Gastroesophageal sphincter (tissue), 4 donors: Measurements from ENCODE around the gene MBOAT2. TPM values are rescaled to one million over a fixed set of nuclear protein-coding genes. Genes with fewer than 3 reads are reported as not detected.

Source experiments
- ATAC-seq: fragments of 150-250 bp; one replicate; pipeline ENCODE4 v1.9.1; 2016; ENCODE audit warnings: mild to moderate bottlenecking, moderate library complexity
- H3K27ac ChIP-seq, 4 donors: fragments of 200-600 bp; sonication (generic) in 3 of 4; 1 replicate in 3 of 4; 2 replicates in 1 of 4; pipeline ENCODE4 v1.5.1; 2016 to 2019
- H3K27me3 ChIP-seq: fragments of 200-600 bp; sonication (generic); one replicate; pipeline ENCODE4 v1.5.1; 2019
- H3K36me3 ChIP-seq, 2 donors: fragments of 200-600 bp; sonication (generic); one replicate each; pipeline ENCODE4 v1.5.1; 2019; ENCODE audit warnings: control low read depth in 1 of 2
- H3K4me1 ChIP-seq, 3 donors: fragments of 200-600 bp; sonication (generic); 1 replicate in 2 of 3; 2 replicates in 1 of 3; pipeline ENCODE4 v1.5.1; 2016 to 2019; ENCODE audit warnings: control low read depth in 2 of 3
- H3K4me3 ChIP-seq, 2 donors: fragments of 200-600 bp; sonication (generic); one replicate each; pipeline ENCODE4 v1.5.1; 2019; ENCODE audit warnings: mild to moderate bottlenecking in 1 of 2, moderate library complexity in 1 of 2
- H3K9me3 ChIP-seq, 3 donors: fragments of 200-600 bp; sonication (generic); one replicate each; pipeline ENCODE4 v1.5.1; 2017 to 2019; ENCODE audit warnings: control low read depth in 2 of 3
- CTCF ChIP-seq, 4 experiments: fragments of 200-600 bp in 2 of 4; fragments of 450-650 bp in 2 of 4; sonication (generic) in 1 of 4; IDR thresholded peaks; one replicate each; pipeline ENCODE4 v1.5.1; 2017 to 2019; ENCODE audit warnings: antibody characterized with exemption in 4 of 4, mild to moderate bottlenecking in 2 of 4, moderate library complexity in 2 of 4
- EP300 ChIP-seq: sonication (generic); formaldehyde crosslinking; IDR thresholded peaks from one replicate; pipeline ENCODE4 v1.6.1; 2017; ENCODE audit warnings: antibody characterized with exemption, mild to moderate bottlenecking
- POLR2A ChIP-seq, 2 donors: fragments of 450-650 bp; IDR thresholded peaks; one replicate each; pipeline ENCODE4 v1.6.1; 2017; ENCODE audit warnings: antibody characterized with exemption in 2 of 2, mild to moderate bottlenecking in 2 of 2, moderate library complexity in 1 of 2
- POLR2AphosphoS5 ChIP-seq: sonication (generic); formaldehyde crosslinking; IDR thresholded peaks from one replicate; pipeline ENCODE4 v1.6.1; 2017; ENCODE audit warnings: antibody characterized with exemption
- WGBS, 2 donors: methylation state at CpG; one replicate each; pipeline ENCODE4 v1.1.5; 2018; ENCODE audit warnings: low coverage in 1 of 2; 5-methylcytosine and 5-hydroxymethylcytosine counted together
- total RNA-seq, 4 donors: library from RNA; depleted of rRNA; stranded (reverse); fragments of >200 nt; gene quantifications; one replicate each; pipeline ENCODE4 v1.1.0, GENCODE V29; 2016

Gene MBOAT2
- total RNA-seq, 4 donors from 2014 or later = 21.0 to 27.0 (median 23.5) TPM

DNA sequence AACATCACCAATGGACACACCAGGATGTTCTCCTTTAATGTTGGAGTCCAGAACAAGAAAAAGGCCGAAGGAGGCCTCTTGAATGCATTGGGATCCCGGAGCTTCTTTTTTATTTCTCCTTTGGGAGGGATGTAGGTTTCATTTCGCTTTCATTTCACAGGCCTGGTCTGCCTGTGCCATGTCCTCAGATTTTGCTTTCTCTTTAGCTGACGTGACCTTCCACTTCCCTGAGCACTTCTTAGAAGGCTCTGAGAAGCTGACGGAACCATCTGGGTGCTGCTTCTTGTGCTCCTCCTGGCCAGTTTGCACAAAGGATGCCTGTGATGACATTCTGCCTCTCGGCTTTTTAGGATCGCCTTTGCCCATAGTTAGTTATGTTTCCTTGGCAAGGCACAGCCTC, 15.1 kb upstream of the MBOAT2 start:
- no peak for ATAC-seq
- H3K9me3 ChIP-seq = no peaks in the 10 kb centered on the region
- TF ChIP-seq EP300 (no peak), POLR2A (IDR thresholded peaks at IDR 0.05) (no peak), POLR2AphosphoS5 (no peak), CTCF (IDR thresholded peaks at IDR 0.05) (no peak)
- no peaks in the 10 kb centered on the region for H3K27me3 ChIP-seq
- no peak overlapping the region for H3K27ac ChIP-seq
- 64 to 75% methylated on average over 4 to 5 of the region's 7 CpGs for WGBS, 2 donors
- H3K4me3 ChIP-seq = no peak overlapping the region
- H3K36me3 ChIP-seq = no peaks in the 10 kb centered on the region
- H3K4me1 ChIP-seq = no peaks in the 10 kb centered on the region

GRCh38 chr2:9018109-9018508, 14.6 kb upstream of the MBOAT2 start:
- WGBS, 2 donors = 69 to 85% methylated on average over 3 of the region's 3 CpGs
- Histone ChIP-seq H3K9me3 (no peaks in the 10 kb centered on the region), H3K27me3 (no peaks in the 10 kb centered on the region), H3K4me1 (no peaks in the 10 kb centered on the region), H3K27ac (no peak overlapping the region), H3K4me3 (no peak overlapping the region), H3K36me3 (no peaks in the 10 kb centered on the region)
- TF ChIP-seq POLR2AphosphoS5 (no peak), POLR2A (IDR thresholded peaks at IDR 0.05) (no peak), EP300 (no peak), CTCF (IDR thresholded peaks at IDR 0.05) (no peak)
- ATAC-seq = no peak

- Histone ChIP-seq H3K9me3 (no peaks in the 10 kb centered on the region), H3K27ac (no peak overlapping the region), H3K27me3 (no peaks in the 10 kb centered on the region), H3K4me3 (no peak overlapping the region), H3K4me1 (no peaks in the 10 kb centered on the region), H3K36me3 (no peaks in the 10 kb centered on the region)
- 83 to 89% methylated on average over 6 of the region's 6 CpGs for WGBS, 2 donors
- TF ChIP-seq CTCF (IDR thresholded peaks at IDR 0.05) = no peak
- no peak for TF ChIP-seq POLR2A (IDR thresholded peaks at IDR 0.05)
- TF ChIP-seq EP300 = no peak
- no peak for TF ChIP-seq POLR2AphosphoS5
- no peak for ATAC-seq
Measured at GRCh38 chr2:9017411-9017810, 13.9 kb upstream of the MBOAT2 start.

- Histone ChIP-seq H3K36me3 (no peaks in the 10 kb centered on the region), H3K4me1 (peaks cover 0 to 3% (median 0%) of the 10 kb centered on the region in 3 donors), H3K27me3 (no peaks in the 10 kb centered on the region), H3K4me3 (no peak overlapping the region), H3K9me3 (no peaks in the 10 kb centered on the region), H3K27ac (no peak overlapping the region)
- no peak for ATAC-seq
- 90 to 100% methylated on average over 1 to 3 of the region's 3 CpGs for WGBS, 2 donors
- no peak for TF ChIP-seq POLR2A (IDR thresholded peaks at IDR 0.05)
- no peak for TF ChIP-seq POLR2AphosphoS5
- TF ChIP-seq EP300 = no peak
- no peak for TF ChIP-seq CTCF (IDR thresholded peaks at IDR 0.05)
Measured at GRCh38 chr2:9015998-9016397, 12.5 kb upstream of the MBOAT2 start.

GRCh38 chr2:9013403-9013802, 9.9 kb upstream of the MBOAT2 start:
- Histone ChIP-seq H3K9me3 (no peaks in the 10 kb centered on the region), H3K36me3 (no peaks in the 10 kb centered on the region), H3K27me3 (no peaks in the 10 kb centered on the region), H3K4me3 (no peak overlapping the region), H3K4me1 (peaks cover 0 to 15% (median 0%) of the 10 kb centered on the region in 3 donors), H3K27ac (no peak overlapping the region)
- TF ChIP-seq POLR2AphosphoS5 (no peak), CTCF (IDR thresholded peaks at IDR 0.05) (no peak), POLR2A (IDR thresholded peaks at IDR 0.05) (no peak), EP300 (no peak)
- no peak for ATAC-seq
- WGBS, 2 donors = 100% methylated on average over 1 of the region's 1 CpG
